OCI-LY7 (cell line): ENCODE data around the gene ROBO1. TPM values are rescaled to one million over a fixed set of nuclear protein-coding genes. Genes with fewer than 3 reads are reported as not detected.

ENCODE experiments used
- BruUV-seq: library from RNA; stranded (reverse); fragments of 400-500 nt; replicated peaks from 2 replicates; lab custom pipeline; 2021; lab: Mats Ljungman, UMichigan
- CTCF ChIA-PET: fragments of 300-600 bp; sonication (Branson Sonifier 250); formaldehyde crosslinking; loops from one replicate; lab custom pipeline; 2022; ENCODE audit warnings: antibody characterized with exemption; ENCODE audit not compliant: unreplicated experiment; lab: Charles Lee
- POLR2A ChIA-PET: fragments of 300-600 bp; sonication (Branson Sonifier 250); formaldehyde crosslinking; loops from one replicate; lab custom pipeline; 2022; ENCODE audit warnings: antibody characterized with exemption; lab: Charles Lee
- DNase-seq: peaks from one replicate; pipeline ENCODE4 v3.0.0-alpha.2; 2015; ENCODE audit warnings: low spot score
- H2AFZ ChIP-seq: fragments of 200-600 bp; sonication (generic), shearing (Covaris generic); 2 replicates; pipeline ENCODE4 v1.6.1; 2014; ENCODE audit warnings: mild to moderate bottlenecking, antibody characterized with exemption, low read length, moderate library complexity
- H3K27ac ChIP-seq: fragments of 200-600 bp; sonication (generic); 2 replicates; pipeline ENCODE4 v1.5.1; 2014; ENCODE audit warnings: mixed run types, low read depth, mild to moderate bottlenecking, moderate library complexity, low read length, inconsistent platforms; ENCODE audit not compliant: poor library complexity, severe bottlenecking
- H3K36me3 ChIP-seq: fragments of 200-600 bp; sonication (generic); 2 replicates; pipeline ENCODE4 v1.6.1; 2014; ENCODE audit warnings: mild to moderate bottlenecking, antibody characterized with exemption, low read length, moderate library complexity, mixed read lengths; ENCODE audit not compliant: insufficient read depth
- H3K4me1 ChIP-seq: fragments of 200-600 bp; sonication (generic); 2 replicates; pipeline ENCODE4 v1.5.1; 2014; ENCODE audit warnings: mild to moderate bottlenecking, low read length; ENCODE audit not compliant: insufficient read depth, poor library complexity, severe bottlenecking
- H3K4me2 ChIP-seq: fragments of 200-600 bp; sonication (generic); 2 replicates; pipeline ENCODE4 v1.6.1; 2014; ENCODE audit warnings: mild to moderate bottlenecking, low read length
- H3K4me3 ChIP-seq: fragments of 200-600 bp; sonication (generic); 2 replicates; pipeline ENCODE4 v1.5.1; 2014; ENCODE audit warnings: mild to moderate bottlenecking, low read depth, low read length; ENCODE audit not compliant: poor library complexity, severe bottlenecking
- H3K79me2 ChIP-seq: fragments of 200-600 bp; sonication (generic); 2 replicates; pipeline ENCODE4 v1.6.1; 2016; ENCODE audit warnings: low read depth, mild to moderate bottlenecking, low read length, moderate library complexity, mixed read lengths; ENCODE audit not compliant: insufficient read depth
- H3K9me2 ChIP-seq: fragments of 200-600 bp; sonication (generic); 2 replicates; pipeline ENCODE4 v1.6.1; 2016; ENCODE audit warnings: mild to moderate bottlenecking, low read length, mixed read lengths; ENCODE audit not compliant: insufficient read depth
- H3K9me3 ChIP-seq: fragments of 200-600 bp; sonication (generic); 2 replicates; pipeline ENCODE4 v1.6.1; 2014; ENCODE audit warnings: mild to moderate bottlenecking, mixed run types, low read length, mixed read lengths
- H4K20me1 ChIP-seq: fragments of 200-600 bp; sonication (generic); 2 replicates; pipeline ENCODE4 v1.6.1; 2014; ENCODE audit warnings: mild to moderate bottlenecking, antibody characterized with exemption, low read length, moderate library complexity, mixed read lengths; ENCODE audit not compliant: insufficient read depth
- EZH2phosphoT487 ChIP-seq: fragments of 200-600 bp; sonication (generic); IDR thresholded peaks from 2 replicates; pipeline ENCODE4 v1.6.1; 2018; ENCODE audit warnings: low read depth, borderline replicate concordance, mild to moderate bottlenecking, mixed run types, antibody characterized with exemption, low read length, moderate library complexity, mixed read lengths
- intact Hi-C: fragments of 100-400 bp; cut with micrococcal nuclease; formaldehyde crosslinking; loops from one replicate; pipeline ENCODE4 v1.10.0; 2022; ENCODE audit not compliant: unreplicated experiment
- total RNA-seq, 2 experiments: library from RNA; depleted of rRNA in 1 of 2; stranded (reverse); fragments of >200 nt in 1 of 2; shearing (Covaris generic) in 1 of 2; gene quantifications; 2 replicates each; pipeline ENCODE4 v1.2.3, GENCODE V29; 2014 to 2022
- TF ChIP-seq, protein P1 (sequence below): fragments of 200-600 bp; sonication (generic); conservative IDR thresholded peaks from 2 replicates; pipeline ENCODE4 v1.5.1; 2014; ENCODE audit warnings: mild to moderate bottlenecking, antibody characterized with exemption, low read length, moderate library complexity, mixed read lengths

The ROBO1 gene
- total RNA-seq, 2 experiments from 2014 or later = not detected

DNA sequence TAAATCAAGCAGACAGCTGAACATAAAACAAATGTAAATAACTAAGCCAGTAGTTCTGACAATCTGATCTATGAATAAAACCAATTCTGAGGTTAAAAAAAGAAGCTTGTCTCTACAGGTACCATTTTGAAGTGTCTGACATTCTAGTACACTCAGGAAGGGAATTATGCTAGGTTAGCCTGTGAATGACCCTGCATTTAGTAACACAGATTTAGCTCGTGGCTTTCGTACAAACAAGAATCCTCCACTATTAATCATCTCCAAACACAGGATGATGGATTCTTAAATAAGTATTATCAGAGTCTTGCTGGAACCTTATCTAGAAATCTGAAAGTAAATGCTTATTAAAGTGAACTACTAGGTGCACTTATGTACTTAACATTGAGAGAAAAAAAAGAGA, 1120.1 kb downstream of the ROBO1 start:
- H3K9me2 ChIP-seq = no peaks in the 10 kb centered on the region
- POLR2A ChIA-PET = interaction anchor here (0.7 kb wide), 1 partner anchor 1199 kb away, joined by 3 read pairs; no protein-coding TSS in a partner anchor
- CTCF ChIA-PET = no interaction called here
- no peaks in the 10 kb centered on the region for H3K79me2 ChIP-seq
- no TSS peak for BruUV-seq
- intact Hi-C loops = loop anchor here (10.0 kb wide), 1 partner anchor 1323 kb away; no protein-coding TSS in a partner anchor
- no peaks in the 10 kb centered on the region for H4K20me1 ChIP-seq
- no peaks in the 10 kb centered on the region for H3K36me3 ChIP-seq
- no peak overlapping the region for H2AFZ ChIP-seq
- H3K9me3 ChIP-seq = no peaks in the 10 kb centered on the region
- DNase-seq = no peak
- no peak overlapping the region for H3K27ac ChIP-seq
- no peak for TF ChIP-seq EZH2phosphoT487
- TF ChIP-seq, protein P1, sequence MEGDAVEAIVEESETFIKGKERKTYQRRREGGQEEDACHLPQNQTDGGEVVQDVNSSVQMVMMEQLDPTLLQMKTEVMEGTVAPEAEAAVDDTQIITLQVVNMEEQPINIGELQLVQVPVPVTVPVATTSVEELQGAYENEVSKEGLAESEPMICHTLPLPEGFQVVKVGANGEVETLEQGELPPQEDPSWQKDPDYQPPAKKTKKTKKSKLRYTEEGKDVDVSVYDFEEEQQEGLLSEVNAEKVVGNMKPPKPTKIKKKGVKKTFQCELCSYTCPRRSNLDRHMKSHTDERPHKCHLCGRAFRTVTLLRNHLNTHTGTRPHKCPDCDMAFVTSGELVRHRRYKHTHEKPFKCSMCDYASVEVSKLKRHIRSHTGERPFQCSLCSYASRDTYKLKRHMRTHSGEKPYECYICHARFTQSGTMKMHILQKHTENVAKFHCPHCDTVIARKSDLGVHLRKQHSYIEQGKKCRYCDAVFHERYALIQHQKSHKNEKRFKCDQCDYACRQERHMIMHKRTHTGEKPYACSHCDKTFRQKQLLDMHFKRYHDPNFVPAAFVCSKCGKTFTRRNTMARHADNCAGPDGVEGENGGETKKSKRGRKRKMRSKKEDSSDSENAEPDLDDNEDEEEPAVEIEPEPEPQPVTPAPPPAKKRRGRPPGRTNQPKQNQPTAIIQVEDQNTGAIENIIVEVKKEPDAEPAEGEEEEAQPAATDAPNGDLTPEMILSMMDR = no peak
- H3K4me3 ChIP-seq = no peak overlapping the region
- H3K4me2 ChIP-seq = no peak overlapping the region
- H3K4me1 ChIP-seq = no peaks in the 10 kb centered on the region

DNA sequence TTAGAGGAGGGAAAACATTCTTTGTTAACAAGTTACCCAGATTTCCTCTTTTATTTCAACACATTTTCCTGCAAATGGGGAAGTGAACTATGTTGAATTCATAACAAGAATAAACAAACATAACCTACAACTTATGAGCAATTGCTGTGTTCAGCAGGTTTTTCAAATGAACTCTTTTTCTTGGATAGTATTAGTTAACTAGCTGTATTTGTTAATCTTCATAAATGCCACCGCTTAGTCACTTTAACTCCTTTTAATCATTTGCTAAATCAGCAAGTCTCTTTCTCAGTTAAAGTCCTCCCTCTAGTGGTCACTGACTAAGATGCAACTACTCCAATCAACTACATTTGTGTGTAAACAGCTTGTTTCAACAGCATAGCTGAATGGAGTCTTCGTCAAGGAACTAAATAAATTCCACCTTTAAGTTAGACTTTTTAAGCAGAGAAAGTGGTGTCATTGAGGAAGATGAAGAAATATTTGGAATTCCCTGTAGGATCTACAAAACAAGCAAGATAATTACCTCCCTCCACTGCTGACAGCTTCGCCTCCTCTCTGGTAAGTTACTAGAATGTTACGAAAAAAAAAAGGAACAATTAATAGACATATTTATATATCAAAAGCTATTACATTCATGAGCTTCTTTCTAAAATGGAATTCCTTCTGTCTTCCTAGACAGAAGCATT, 1122.0 kb downstream of the ROBO1 start:
- intact Hi-C loops = loop anchor here (10.0 kb wide), 1 partner anchor 1321 kb away; no protein-coding TSS in a partner anchor
- no peak overlapping the region for H3K4me2 ChIP-seq
- POLR2A ChIA-PET = interaction anchor here (0.6 to 1.0 kb wide), 3 partner anchors 12 to 903 kb away, joined by 3 read pairs; no protein-coding TSS in a partner anchor

More for the DNA sequence above, 1122.0 kb downstream of the ROBO1 start:
- TF ChIP-seq EZH2phosphoT487 = no peak
- TF ChIP-seq, protein P1 = peak; percentile 96
- H4K20me1 ChIP-seq = no peaks in the 10 kb centered on the region
- no TSS peak for BruUV-seq
- H3K4me1 ChIP-seq = no peaks in the 10 kb centered on the region
- no peaks in the 10 kb centered on the region for H3K9me2 ChIP-seq
- H3K9me3 ChIP-seq = no peaks in the 10 kb centered on the region
- DNase-seq = peak; percentile 56
- H3K4me3 ChIP-seq = no peak overlapping the region
- no peak overlapping the region for H2AFZ ChIP-seq
- CTCF ChIA-PET = no interaction called here
- no peak overlapping the region for H3K27ac ChIP-seq
- no peaks in the 10 kb centered on the region for H3K79me2 ChIP-seq
- H3K36me3 ChIP-seq = no peaks in the 10 kb centered on the region
